A549 (cell line): ENCODE results near the gene CLSTN1. TPM values are rescaled to one million over a fixed set of nuclear protein-coding genes. Genes with fewer than 3 reads are reported as not detected.

Experiments
- ATAC-seq, 2 experiments: fragments of 200-7000 bp in 1 of 2; fragments of >200 bp in 1 of 2; cut with Nextera tagmentation in 1 of 2; cut with Tn5 transposase in 1 of 2; 3 replicates each; pipeline versions ENCODE4 v1.8.0 to v1.9.1; 2018 to 2020; ENCODE audit warnings: mild to moderate bottlenecking in 1 of 2, moderate library complexity in 1 of 2
- CTCF ChIA-PET: fragments of 300-600 bp; sonication (Branson Sonifier 250); formaldehyde crosslinking; extraction: SDS; loops from one replicate; lab custom pipeline; 2021; ENCODE audit warnings: antibody characterized with exemption, inconsistent platforms; lab: Yijun Ruan, JAX
- POLR2A ChIA-PET: fragments of 350-600 bp; formaldehyde crosslinking; extraction: SDS; loops from one replicate; lab custom pipeline; 2021; ENCODE audit warnings: antibody characterized with exemption, inconsistent platforms; lab: Yijun Ruan, JAX
- DNase-seq, 2 experiments: peaks; one replicate each; pipeline versions ENCODE4 v3.0.0 to v3.0.0-alpha.2; 2011 to 2016; ENCODE audit warnings: low read depth in 1 of 2, low spot score in 1 of 2
- FAIRE-seq: peaks from 2 replicates; lab custom pipeline; 2011; peaks lifted over from hg19 to GRCh38; lab: Jason Lieb, UNC
- H3K27ac ChIP-seq, 2 experiments: fragments of >200 bp; sonication (Bioruptor Twin); formaldehyde crosslinking; 3 replicates each; pipeline ENCODE4 v1.5.1; 2016 to 2017
- H3K4me1 ChIP-seq: fragments of >200 bp; sonication (Bioruptor Twin); formaldehyde crosslinking; 3 replicates; pipeline ENCODE4 v1.6.1; 2016
- H3K4me2 ChIP-seq: fragments of >200 bp; sonication (Bioruptor Twin); formaldehyde crosslinking; 3 replicates; pipeline ENCODE4 v1.6.1; 2016
- H3K4me3 ChIP-seq: fragments of >200 bp; sonication (Bioruptor Twin); formaldehyde crosslinking; 3 replicates; pipeline ENCODE4 v1.5.1; 2016
- H3K9me3 ChIP-seq: fragments of >200 bp; sonication (Bioruptor Twin); formaldehyde crosslinking; 3 replicates; pipeline ENCODE4 v1.6.1; 2016
- BHLHE40 ChIP-seq: IDR thresholded peaks from 2 replicates; pipeline ENCODE4 v1.6.1; 2012; ENCODE audit warnings: low read depth, low read length, inconsistent platforms
- CBX2 ChIP-seq: fragments of 200-600 bp; sonication (generic); IDR thresholded peaks from 2 replicates; pipeline ENCODE4 v1.6.1; 2016; ENCODE audit warnings: low read depth, mild to moderate bottlenecking, borderline replicate concordance
- CHD2 ChIP-seq: fragments of 150-350 bp; IDR thresholded peaks from 2 replicates; pipeline ENCODE4 v1.6.1; 2014; ENCODE audit warnings: low read length; ENCODE audit not compliant: partially characterized antibody
- CHD4 ChIP-seq: fragments of 200-600 bp; sonication (generic); IDR thresholded peaks from 2 replicates; pipeline ENCODE4 v1.6.1; 2016; ENCODE audit warnings: antibody characterized with exemption, mild to moderate bottlenecking, borderline replicate concordance
- EHMT2 ChIP-seq: fragments of 200-600 bp; sonication (generic); IDR thresholded peaks from 2 replicates; pipeline ENCODE4 v1.6.1; 2016; ENCODE audit warnings: antibody characterized with exemption, low read depth, mild to moderate bottlenecking, moderate library complexity
- FOSB ChIP-seq: fragments of 250-450 bp; sonication (Bioruptor Pico); IDR thresholded peaks from 2 replicates; pipeline ENCODE4 v1.5.0; 2020; ENCODE audit warnings: mild to moderate bottlenecking, moderate library complexity
- FOSL2 ChIP-seq, 2 experiments: fragments of 450-650 bp in 1 of 2; fragments of >200 bp in 1 of 2; sonication (Bioruptor Twin) in 1 of 2; formaldehyde crosslinking; IDR thresholded peaks; 2 replicates each; pipeline versions ENCODE4 v1.5.0 to v1.6.1; 2016 to 2020; ENCODE audit warnings: mild to moderate bottlenecking in 1 of 2, moderate library complexity in 1 of 2
- FOXS1 ChIP-seq: fragments of 250-450 bp; sonication (Bioruptor Pico); IDR thresholded peaks from 2 replicates; pipeline ENCODE4 v1.5.0; 2020; ENCODE audit warnings: mild to moderate bottlenecking, moderate library complexity
- HDAC2 ChIP-seq: fragments of 200-600 bp; sonication (generic); IDR thresholded peaks from 2 replicates; pipeline ENCODE4 v1.6.1; 2016
- HEYL ChIP-seq: fragments of 250-450 bp; sonication (Bioruptor Pico); IDR thresholded peaks from 2 replicates; pipeline ENCODE4 v1.8.0; 2021; ENCODE audit warnings: mild to moderate bottlenecking, moderate library complexity
- RAD21 ChIP-seq, 2 experiments: fragments of >200 bp in 1 of 2; sonication (Bioruptor Twin) in 1 of 2; formaldehyde crosslinking in 1 of 2; IDR thresholded peaks in 1 of 2; conservative IDR thresholded peaks in 1 of 2; 2 replicates in 1 of 2; 3 replicates in 1 of 2; pipeline ENCODE4 v1.6.1; 2012 to 2018; ENCODE audit warnings: inconsistent platforms in 1 of 2
- RCOR1 ChIP-seq: fragments of 150-350 bp; IDR thresholded peaks from 2 replicates; pipeline ENCODE4 v1.6.1; 2014; ENCODE audit warnings: antibody characterized with exemption, low read length, low read depth
- RFX5 ChIP-seq: fragments of 450-650 bp; IDR thresholded peaks from 2 replicates; pipeline ENCODE4 v1.7.1; 2014; ENCODE audit warnings: antibody characterized with exemption, mild to moderate bottlenecking, moderate library complexity
- SMC3 ChIP-seq: fragments of >200 bp; sonication (Bioruptor Twin); formaldehyde crosslinking; IDR thresholded peaks from 3 replicates; pipeline ENCODE4 v1.6.1; 2018; ENCODE audit warnings: inconsistent platforms
- TP53 ChIP-seq: fragments of 250-450 bp; sonication (Bioruptor Pico); IDR thresholded peaks from 2 replicates; pipeline ENCODE4 v1.5.0; 2021; ENCODE audit warnings: mild to moderate bottlenecking, moderate library complexity
- whole genome bisulfite sequencing: methylation state at CpG from one replicate; pipeline ENCODE4 v1.1.6; 2017; ENCODE audit errors: missing lambda C conversion rate; 5-methylcytosine and 5-hydroxymethylcytosine counted together
- polyA plus RNA-seq, 4 experiments: library from polyadenylated mRNA; depleted of rRNA in 3 of 4; stranded (reverse); fragments of >200 nt; fragmentation: RNase III in 1 of 4; extraction: RNeasy Plus Mini Kit Qiagen cat#74134 plus additional on column Dnase treatment in 1 of 4; gene quantifications; 2 replicates in 3 of 4; 3 replicates in 1 of 4; pipeline ENCODE4 v1.2.3, GENCODE V29; 2011 to 2017
- TF ChIP-seq, protein P1 (sequence below): fragments of >200 bp; sonication (Bioruptor Twin); formaldehyde crosslinking; IDR thresholded peaks from 3 replicates; pipeline ENCODE4 v1.6.1; 2016
- TF ChIP-seq, protein P2 (sequence below): fragments of 450-650 bp; IDR thresholded peaks from 2 replicates; pipeline ENCODE4 v1.6.1; 2014; ENCODE audit warnings: antibody characterized with exemption
- TF ChIP-seq, protein P3 (sequence below): fragments of 250-450 bp; sonication (Bioruptor Pico); IDR thresholded peaks from 2 replicates; pipeline ENCODE4 v1.5.0; 2020; ENCODE audit warnings: low read depth, mild to moderate bottlenecking, moderate library complexity
- TF ChIP-seq, protein P4 (sequence below): fragments of >200 bp; sonication (Bioruptor Twin); formaldehyde crosslinking; IDR thresholded peaks from 3 replicates; pipeline ENCODE4 v1.5.1; 2016
- TF ChIP-seq, protein P5 (sequence below): IDR thresholded peaks from 2 replicates; pipeline ENCODE4 v1.6.1; 2012

The CLSTN1 gene
- polyA plus RNA-seq, 2 of the 4 experiments (the other 2 are of a cell fraction) = 27.3 to 56.1 TPM

DNA sequence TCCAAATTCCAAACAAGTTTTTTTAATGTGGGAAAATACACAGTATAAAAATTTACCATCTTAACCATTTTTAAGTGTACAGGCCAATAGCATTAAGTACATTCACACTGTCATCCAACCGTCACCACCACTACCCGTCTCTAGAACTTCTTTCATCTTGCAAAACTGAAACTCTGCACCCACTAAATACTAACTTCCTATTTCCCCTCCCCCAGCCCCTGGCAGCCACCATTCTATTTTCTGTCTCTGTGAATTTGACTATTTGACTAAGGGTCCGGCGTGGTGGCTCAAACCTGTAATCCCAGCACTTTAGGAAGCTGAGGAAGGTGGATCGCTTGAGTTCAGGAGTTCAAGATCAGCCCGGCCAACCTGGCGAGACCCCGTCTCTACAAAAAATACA is 36.1 kb downstream of the CLSTN1 start:
- ATAC-seq (no peak), FAIRE-seq (no peak), DNase-seq (no peak)
- WGBS = 91% methylated on average over 8 of the region's 8 CpGs
- H3K4me3 ChIP-seq = no peak overlapping the region
- no peaks in the 10 kb centered on the region for H3K9me3 ChIP-seq
- no peak overlapping the region for H3K4me2 ChIP-seq
- POLR2A ChIA-PET = no interaction called here
- no peak overlapping the region for H3K27ac ChIP-seq
- TF ChIP-seq TP53 (CRISPR knock-in tag) = no peak
- no peak for TF ChIP-seq CHD4
- no peak for TF ChIP-seq RCOR1
- no peak for TF ChIP-seq HDAC2
- TF ChIP-seq EHMT2 = no peak
- no peak for TF ChIP-seq FOXS1 (CRISPR knock-in tag)
- TF ChIP-seq, protein P1, sequence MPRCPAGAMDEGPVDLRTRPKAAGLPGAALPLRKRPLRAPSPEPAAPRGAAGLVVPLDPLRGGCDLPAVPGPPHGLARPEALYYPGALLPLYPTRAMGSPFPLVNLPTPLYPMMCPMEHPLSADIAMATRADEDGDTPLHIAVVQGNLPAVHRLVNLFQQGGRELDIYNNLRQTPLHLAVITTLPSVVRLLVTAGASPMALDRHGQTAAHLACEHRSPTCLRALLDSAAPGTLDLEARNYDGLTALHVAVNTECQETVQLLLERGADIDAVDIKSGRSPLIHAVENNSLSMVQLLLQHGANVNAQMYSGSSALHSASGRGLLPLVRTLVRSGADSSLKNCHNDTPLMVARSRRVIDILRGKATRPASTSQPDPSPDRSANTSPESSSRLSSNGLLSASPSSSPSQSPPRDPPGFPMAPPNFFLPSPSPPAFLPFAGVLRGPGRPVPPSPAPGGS = no peak
- TF ChIP-seq, protein P2, sequence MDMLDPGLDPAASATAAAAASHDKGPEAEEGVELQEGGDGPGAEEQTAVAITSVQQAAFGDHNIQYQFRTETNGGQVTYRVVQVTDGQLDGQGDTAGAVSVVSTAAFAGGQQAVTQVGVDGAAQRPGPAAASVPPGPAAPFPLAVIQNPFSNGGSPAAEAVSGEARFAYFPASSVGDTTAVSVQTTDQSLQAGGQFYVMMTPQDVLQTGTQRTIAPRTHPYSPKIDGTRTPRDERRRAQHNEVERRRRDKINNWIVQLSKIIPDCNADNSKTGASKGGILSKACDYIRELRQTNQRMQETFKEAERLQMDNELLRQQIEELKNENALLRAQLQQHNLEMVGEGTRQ = no peak
- TF ChIP-seq CBX2 = no peak
- TF ChIP-seq HEYL (CRISPR knock-in tag) = no peak
- no peak for TF ChIP-seq FOSL2 (IDR thresholded peaks at IDR 0.05)
- no peak for TF ChIP-seq FOSL2 (CRISPR knock-in tag; IDR thresholded peaks at IDR 0.05)
- no peak for TF ChIP-seq RFX5
- TF ChIP-seq FOSB (CRISPR knock-in tag) = no peak
- no peak for TF ChIP-seq CHD2
- TF ChIP-seq, protein P3, sequence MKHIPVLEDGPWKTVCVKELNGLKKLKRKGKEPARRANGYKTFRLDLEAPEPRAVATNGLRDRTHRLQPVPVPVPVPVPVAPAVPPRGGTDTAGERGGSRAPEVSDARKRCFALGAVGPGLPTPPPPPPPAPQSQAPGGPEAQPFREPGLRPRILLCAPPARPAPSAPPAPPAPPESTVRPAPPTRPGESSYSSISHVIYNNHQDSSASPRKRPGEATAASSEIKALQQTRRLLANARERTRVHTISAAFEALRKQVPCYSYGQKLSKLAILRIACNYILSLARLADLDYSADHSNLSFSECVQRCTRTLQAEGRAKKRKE (CRISPR knock-in tag) = no peak
- CTCF ChIA-PET = interaction anchor here (0.6 to 2.1 kb wide), 3 partner anchors 11 to 73 kb away, joined by 3 to 4 read pairs (median 4); no protein-coding TSS in a partner anchor
- H3K4me1 ChIP-seq = peaks cover 8% of the 10 kb centered on the region

DNA sequence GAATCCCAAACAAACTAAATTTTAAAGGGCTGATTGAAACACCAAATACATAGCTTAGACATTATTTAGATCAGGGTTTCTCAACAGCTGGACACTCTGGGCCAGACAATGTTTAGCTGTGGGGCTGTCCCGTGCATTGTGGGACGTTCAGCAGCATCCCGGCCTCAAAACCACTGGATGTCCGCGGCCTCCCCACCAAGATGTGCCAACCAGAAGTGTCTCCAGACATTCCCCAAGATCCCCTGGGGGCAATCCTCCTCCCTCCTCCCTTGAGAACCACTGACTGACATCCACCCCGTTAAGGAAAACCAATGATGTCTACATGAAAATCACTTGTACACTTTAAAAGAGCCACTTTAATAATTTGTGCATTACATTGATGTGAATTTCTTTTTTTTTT is 38.4 kb downstream of the CLSTN1 start:
- no peak overlapping the region for H3K4me2 ChIP-seq
- no peak for TF ChIP-seq BHLHE40
- DNase-seq (no peak), FAIRE-seq (no peak), ATAC-seq (no peak)
- POLR2A ChIA-PET = no interaction called here
- H3K4me3 ChIP-seq = no peak overlapping the region
- 54% methylated on average over 6 of the region's 6 CpGs for WGBS
- CTCF ChIA-PET = interaction anchor here (0.8 to 3.5 kb wide), 16 partner anchors 17 to 170 kb away, joined by 3 to 42 read pairs (median 5); partner anchors contain the start of genes LZIC and NMNAT1
- no peak overlapping the region for H3K27ac ChIP-seq
- H3K9me3 ChIP-seq = no peaks in the 10 kb centered on the region
- peaks cover 9% of the 10 kb centered on the region; the same call in 1 of the 3 replicates for H3K4me1 ChIP-seq

DNA sequence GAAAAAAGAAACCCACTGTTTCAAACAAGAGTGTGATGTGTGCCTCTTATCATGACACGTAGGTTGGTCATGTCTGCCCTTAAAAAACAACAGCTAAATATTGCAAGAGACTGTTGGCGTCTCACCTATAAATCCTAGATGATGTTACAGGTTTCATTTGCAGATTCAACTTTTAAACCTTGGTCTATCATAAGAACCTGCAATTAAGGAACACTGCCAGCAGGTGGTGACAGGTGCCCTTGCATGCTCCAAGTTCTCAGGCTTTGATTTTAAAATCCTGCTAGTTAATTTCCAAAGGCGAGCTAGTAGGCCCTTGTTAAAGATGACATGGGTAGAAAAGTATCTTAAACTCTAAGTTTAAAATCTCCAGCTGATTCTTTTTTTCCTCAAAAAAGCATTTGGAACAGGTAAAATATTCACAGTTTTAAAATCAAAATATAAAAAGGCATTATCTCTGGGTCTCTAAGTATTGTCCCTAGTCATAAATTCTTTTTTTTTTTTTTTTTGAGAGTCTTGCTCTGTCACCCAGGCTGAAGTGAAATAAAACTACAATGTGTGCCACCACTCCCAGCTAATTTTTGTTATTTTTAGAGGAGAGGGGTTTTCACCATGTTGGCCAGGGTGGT is 39.1 kb downstream of the CLSTN1 start:
- peak; percentile 66 to 72; a peak in 4 of 6 replicates for ATAC-seq
- ChIA-PET POLR2A (interaction anchor here (0.6 to 1.1 kb wide), 2 partner anchors 126 to 158 kb away, joined by 3 to 5 read pairs; no protein-coding TSS in a partner anchor), CTCF (interaction anchor here (0.6 to 3.5 kb wide), 35 partner anchors 9 to 169 kb away, joined by 3 to 42 read pairs (median 5); partner anchors contain the start of genes LZIC and NMNAT1)
- no peak overlapping the region for H3K27ac ChIP-seq
- TF ChIP-seq FOXS1 (CRISPR knock-in tag) (no peak), SMC3 (peak; percentile 82), RAD21 (conservative IDR thresholded peaks at IDR 0.05 in 1 of 2, IDR thresholded peaks at IDR 0.05 in 1 of 2) (peak; percentile 77 to 80)
- TF ChIP-seq, protein P4, sequence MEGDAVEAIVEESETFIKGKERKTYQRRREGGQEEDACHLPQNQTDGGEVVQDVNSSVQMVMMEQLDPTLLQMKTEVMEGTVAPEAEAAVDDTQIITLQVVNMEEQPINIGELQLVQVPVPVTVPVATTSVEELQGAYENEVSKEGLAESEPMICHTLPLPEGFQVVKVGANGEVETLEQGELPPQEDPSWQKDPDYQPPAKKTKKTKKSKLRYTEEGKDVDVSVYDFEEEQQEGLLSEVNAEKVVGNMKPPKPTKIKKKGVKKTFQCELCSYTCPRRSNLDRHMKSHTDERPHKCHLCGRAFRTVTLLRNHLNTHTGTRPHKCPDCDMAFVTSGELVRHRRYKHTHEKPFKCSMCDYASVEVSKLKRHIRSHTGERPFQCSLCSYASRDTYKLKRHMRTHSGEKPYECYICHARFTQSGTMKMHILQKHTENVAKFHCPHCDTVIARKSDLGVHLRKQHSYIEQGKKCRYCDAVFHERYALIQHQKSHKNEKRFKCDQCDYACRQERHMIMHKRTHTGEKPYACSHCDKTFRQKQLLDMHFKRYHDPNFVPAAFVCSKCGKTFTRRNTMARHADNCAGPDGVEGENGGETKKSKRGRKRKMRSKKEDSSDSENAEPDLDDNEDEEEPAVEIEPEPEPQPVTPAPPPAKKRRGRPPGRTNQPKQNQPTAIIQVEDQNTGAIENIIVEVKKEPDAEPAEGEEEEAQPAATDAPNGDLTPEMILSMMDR = peak; percentile 68
- TF ChIP-seq, protein P5, sequence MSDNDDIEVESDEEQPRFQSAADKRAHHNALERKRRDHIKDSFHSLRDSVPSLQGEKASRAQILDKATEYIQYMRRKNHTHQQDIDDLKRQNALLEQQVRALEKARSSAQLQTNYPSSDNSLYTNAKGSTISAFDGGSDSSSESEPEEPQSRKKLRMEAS = no peak
- H3K9me3 ChIP-seq = no peaks in the 10 kb centered on the region
- peak; percentile 34 to 74 for DNase-seq
- H3K4me3 ChIP-seq = no peak overlapping the region
- no peak overlapping the region for H3K4me2 ChIP-seq
- peaks cover 9% of the 10 kb centered on the region; the same call in 1 of the 3 replicates for H3K4me1 ChIP-seq
- FAIRE-seq = no peak
- WGBS = 17% methylated on average over 3 of the region's 3 CpGs
